Measurements from ENCODE around the gene SUMF1.

The SUMF1 gene

DNA sequence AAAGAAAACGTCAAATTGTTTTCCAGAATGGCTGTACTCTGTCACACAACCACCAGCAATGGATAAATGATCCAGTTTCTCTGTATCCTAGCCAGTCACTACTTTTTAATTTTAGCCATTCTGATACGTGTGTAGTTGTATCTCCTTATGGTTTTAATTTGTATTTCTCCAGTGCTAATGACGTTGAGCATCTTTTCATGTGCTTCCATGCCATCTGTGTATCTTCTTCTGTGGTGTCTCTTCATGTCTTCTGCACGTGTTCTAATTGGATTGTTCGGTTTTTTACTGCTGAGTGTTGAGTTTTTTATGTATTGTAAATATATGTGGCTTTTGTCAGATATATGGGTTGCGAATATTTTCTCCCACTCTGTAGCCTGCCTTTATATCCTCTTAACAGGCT, 81.9 kb downstream of the SUMF1 start:
- DNase-seq (ENCODE audit: low spot score), result no peak

DNA sequence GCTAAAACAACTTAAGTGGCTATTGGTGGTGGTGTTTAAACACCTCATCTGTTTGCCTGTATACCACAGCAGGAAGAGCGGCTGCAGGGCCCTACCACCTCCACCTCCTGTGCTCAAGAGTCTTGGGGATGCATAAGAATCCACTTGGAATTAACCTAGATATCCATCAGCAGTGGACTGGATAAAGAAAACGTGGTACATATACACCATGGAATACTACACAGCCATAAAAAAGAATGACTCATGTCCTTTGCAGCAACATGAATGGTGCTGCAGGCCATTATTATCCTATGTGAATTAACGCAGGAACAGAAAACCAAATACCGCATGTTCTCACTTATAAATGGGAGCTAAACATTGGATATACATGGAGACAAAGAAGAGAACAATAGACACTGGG, 87.1 kb downstream of the SUMF1 start:
- DNase-seq (ENCODE audit: low spot score), result no peak

DNA sequence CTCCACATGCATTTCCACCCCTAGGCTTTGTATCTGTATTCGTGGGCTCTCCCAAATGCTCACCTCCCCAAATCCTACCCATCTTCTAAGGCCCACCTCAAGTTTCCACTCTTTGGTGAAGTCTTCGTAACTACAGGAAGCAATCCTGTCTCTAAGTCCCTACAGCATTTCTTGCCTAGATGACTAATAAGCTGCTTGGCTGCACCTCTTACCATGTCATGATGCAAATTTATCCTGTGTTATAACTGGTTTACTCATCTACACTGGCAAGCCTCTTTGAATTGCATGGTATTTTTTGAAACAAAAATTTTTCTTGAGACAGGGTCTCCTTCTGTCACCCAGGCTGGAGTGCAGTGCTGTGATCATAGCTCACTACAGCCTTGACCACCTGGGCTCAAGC, 90.6 kb downstream of the SUMF1 start:
- DNase-seq (ENCODE audit: low spot score), result peak; percentile 19

DNA sequence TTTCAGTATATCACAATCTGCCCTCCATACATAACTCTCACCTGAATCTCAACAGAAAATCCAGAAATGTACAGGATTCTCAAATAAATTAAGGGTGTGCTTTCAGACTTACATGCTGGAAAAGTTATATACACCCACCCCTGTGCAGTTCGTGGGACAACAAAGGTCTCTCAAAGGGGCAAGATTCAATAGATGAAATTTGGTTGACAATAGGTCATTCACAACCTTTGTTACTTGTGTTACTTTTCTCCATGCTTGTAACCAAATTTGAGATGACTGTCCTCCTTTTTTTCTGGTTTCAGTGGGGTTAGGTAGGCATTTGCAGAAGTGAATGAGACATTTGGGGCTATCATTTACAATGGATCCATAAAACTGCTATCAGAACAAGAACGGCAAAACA, 91.2 kb downstream of the SUMF1 start:
- DNase-seq (ENCODE audit: low spot score), result no peak

DNA sequence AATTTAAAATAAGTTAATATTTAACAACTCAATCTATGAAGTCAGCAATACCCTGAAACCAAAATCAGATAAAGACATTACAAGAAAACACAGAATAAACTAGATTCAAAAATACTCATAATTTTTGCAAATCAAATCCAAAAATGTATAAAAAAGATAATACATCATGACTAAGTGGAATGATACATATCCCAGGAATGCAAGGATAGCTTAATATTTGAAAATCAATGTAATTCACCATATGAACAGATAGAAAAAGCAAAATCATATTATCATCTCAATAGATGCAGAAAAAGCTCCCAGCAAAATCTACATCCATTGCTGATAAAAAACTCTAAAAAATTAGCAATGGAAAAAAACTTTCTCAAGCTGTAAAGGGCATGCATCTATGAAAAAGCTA, 93.4 kb downstream of the SUMF1 start:
- no peak for DNase-seq (ENCODE audit: low spot score)

DNA sequence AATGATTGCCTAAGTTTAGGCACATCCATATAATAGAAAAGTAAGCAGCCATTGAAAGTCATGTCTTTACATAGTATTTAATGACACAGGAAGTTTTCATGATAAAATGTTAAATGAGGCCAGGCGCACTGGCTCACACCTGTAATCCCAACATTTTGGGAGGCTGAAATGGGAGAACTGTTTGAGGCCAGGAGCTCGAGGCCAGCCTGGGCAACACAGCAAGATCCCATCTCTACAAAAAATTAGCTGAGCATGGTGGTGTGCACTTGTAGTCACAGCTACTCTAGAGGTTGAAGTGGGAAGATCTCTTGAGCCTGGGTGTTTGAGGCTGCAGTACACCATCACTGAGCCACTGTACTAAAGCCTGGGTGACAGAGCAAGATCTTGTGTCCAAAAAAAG, 104.5 kb downstream of the SUMF1 start:
- no peak for DNase-seq (ENCODE audit: low spot score)

DNA sequence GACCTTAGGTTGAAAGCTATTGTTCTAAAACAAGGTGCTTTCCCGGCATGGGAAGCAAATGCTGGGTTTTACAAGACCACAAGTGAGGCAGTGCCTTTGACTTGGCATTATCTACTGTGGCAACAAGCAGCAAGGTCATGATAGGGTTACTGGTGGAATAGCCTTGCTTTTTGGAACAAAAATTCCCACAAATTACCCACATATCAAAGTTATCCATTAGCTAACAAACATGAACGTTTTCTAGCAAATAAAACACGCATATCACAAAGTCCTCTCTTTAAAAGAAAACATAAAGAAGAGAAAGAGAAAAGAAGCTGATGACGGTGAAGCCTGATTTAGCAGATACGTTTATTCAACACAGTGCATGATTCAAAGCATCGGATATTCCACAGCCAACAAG, 106.3 kb downstream of the SUMF1 start:
- DNase-seq (ENCODE audit: low spot score), result no peak

DNA sequence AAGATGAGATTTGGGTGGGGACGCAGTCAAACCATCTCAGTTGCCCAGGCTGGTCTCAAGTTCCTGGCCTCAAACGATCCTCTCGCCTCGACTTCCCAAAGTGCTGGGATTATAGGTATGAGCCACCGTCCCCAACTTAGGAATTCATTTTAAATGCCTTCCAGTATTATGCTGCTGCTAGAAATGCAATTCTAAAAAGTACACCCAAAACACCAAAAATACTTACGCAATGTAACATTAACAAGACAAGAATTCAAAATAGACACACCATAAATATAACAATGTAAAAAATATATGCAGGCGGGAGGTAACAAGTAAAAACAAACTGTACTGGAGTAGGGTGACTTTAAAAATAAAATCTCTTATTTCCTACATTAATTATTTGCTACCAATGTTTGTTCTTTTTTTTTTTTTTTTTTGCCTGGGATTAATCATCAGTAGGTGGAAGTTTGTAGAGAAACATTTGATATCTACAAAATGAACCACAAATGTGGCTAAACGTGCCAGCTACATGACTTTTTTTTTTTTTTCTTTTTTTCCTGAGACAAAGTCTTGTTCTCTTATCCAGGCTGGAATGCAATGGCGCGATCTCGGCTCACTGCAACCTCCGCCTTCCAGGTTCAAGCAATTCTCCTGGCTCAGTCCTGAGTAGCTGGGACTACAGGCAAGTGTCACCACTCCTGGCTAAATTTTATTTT, 107.1 kb downstream of the SUMF1 start:
- no peak for DNase-seq (ENCODE audit: low spot score)

DNA sequence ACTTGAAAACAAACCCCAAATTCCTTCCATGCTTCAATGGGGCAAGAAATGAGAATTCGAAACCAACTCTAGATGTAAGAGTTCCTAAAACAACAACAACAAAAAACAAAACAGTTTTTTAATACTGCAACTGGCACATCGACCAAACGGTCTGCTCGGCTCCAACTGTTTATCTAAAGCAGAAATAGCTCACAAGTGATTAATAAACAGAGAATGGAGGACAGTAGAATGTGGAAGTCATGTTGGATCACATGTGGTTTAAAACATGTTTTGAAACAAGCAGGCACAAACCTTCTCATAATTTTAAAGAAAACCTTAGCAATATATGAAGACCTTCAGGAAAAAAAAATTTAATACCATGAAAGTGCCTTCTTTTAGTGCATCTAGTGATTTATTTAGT, 108.8 kb downstream of the SUMF1 start:
- DNase-seq (ENCODE audit: low spot score), result no peak

DNA sequence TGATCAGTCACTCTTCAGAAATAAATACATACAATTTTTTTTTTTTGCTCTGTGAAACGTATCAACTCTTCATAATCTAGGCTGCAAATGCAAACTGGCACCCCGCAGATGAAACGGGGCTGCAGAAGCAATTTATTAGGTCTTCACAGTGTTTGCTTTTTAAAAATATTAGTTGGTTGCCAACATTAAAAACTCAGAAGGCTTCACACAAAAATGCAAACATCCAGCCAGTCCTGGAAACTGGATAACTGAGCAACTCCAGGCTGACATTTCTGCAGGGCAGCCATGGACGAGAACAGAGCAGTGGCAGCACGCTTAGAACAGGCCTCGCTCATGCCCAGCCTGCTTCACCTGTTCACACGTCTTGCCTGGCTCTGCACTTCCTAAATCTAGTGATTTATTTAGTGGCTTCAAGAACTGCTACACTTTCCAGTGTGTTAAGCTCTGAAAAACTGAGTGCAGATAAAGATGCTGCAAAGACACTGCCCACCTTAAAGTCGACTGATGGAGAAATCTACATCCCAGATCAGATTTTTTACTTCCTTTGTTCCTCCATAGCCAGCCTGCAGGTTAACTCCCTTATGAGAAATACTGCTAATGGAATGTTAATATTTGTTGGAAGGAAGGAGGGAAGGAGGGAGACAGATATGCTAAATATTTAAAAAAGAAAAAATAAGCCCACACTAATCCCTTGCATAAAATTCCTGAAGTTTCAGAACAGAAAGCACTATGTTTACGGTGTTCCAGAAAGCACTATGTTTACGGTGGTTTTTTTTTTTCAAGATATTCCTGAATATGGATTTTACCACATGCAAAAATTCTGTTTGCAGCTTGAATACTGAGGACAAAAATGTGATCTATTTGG, 110.3 kb downstream of the SUMF1 start:
- DNase-seq (ENCODE audit: low spot score), result no peak

DNA sequence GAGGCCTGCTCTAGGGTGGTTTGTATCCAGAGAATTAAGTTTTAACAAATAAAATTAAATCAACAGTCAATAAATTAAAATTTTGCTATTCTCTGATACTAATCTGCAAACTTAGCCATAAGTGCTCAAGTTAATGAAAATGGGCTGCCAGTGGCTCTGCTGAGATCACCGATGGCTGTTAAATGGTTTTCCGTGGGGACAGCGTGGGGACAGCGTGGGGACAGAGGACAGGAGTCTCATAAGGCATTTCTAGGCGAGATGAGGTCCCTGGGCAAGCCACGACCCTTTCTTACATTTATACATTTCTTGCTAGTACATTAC, 110.9 kb downstream of the SUMF1 start:
- no peak for DNase-seq (ENCODE audit: low spot score)

DNA sequence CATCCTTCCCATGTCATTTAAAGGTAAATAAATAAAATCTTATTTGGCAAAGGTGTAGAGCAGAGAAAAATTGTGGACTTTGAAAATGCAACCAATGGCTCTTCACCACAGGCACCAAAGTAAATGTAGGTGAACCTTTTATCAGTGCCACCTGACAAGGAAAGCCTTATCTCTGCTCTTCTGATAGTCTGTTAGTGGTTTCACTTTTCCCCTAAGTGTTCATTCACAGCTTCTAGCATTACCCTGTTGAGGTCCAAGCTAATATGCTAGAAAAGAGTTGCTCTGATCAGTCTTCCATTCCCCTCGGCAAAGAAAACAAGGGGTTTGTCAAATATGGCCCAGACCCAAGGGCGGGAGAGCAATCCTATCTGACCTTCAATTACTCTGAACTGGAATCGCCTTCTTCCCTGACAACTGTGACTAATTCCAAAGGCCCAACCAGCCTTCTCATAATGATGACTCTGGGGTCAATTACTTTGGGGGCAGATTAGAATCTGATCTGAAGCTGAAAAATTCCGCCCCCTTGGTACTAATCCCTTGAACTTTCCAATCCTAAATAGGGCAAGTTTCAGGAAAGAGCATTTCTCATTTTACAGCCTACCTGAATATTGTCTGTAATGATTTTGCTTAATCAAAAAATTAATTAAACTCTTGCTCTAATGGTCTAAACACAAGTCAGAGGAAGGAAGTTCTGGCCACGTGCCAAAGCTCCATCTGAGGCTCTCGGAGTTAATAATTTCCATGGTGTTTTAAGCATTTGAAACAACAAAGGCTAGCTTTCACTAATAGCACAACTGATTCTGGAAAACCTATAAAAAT, 111.5 kb downstream of the SUMF1 start:
- DNase-seq (ENCODE audit: low spot score), result no peak

DNA sequence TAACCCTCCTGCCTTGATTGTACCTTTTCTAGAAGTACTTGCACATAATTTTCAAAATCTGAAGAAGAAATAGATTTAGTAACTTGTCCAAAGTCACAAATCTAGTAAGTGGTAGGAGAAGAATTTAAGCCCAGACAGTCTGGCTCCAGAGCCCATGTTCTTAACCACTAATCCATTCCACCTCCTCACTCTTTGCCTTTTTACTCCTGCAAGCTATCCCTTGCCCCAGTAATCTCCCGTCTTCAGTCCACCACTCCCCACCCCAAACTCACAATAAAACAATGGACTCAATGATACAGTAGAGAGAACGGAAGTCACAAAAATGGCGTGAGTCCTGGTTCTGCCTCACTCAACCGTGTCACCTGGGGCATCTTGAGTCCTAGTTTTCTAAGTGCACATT, 115.2 kb downstream of the SUMF1 start:
- DNase-seq (ENCODE audit: low spot score), result peak; percentile 22

DNA sequence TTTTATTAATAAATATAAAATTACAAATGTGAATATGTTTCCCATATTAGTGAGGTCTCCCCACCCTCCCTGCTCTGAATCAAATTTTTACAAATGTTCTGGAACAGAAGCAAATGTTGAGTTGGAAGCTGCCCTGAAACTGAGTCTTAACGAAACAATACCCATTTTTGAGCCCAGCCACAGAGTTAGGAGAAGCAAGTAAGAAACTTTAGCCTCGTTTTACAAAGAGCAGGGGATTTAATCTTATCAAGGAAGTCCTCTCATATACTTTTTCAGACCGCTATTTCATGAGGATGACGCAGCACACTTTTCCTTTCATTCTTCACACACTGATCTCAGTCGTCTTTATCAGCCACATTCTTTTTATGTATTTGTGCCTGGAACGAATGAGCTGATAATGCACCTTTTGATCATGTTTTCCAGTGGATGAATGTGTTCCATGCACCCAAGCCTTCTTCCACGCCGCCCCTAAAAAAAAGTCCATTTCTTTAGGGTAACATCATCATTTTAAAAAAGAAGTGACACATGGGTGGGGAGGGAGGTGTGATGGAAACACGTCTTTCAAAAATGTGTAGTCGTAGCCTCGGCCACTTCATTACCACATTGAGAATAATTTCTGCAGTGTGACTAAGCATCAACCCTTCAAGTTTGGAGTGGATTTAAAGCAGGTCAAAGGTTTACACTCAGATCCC, 115.8 kb downstream of the SUMF1 start:
- DNase-seq (ENCODE audit: low spot score), result peak; percentile 51

DNA sequence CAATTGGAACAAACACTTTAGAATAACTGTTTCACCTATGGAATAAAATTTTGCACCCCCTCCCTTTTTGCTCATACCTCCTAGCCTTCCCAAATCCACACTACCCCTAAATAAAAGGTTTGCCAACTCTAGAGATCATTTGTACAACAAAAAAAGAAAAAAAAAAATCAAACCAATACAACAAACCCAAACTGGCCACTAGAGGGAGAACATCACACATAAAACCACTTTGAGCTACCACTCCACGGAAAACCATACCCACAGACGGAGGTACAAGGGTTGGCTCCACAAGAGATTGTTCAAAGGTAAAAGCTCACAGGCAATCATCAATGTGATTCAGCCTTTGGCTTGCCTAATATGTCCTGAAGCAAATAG, 116.3 kb downstream of the SUMF1 start:
- peak; percentile 76 for DNase-seq (ENCODE audit: low spot score)

DNA sequence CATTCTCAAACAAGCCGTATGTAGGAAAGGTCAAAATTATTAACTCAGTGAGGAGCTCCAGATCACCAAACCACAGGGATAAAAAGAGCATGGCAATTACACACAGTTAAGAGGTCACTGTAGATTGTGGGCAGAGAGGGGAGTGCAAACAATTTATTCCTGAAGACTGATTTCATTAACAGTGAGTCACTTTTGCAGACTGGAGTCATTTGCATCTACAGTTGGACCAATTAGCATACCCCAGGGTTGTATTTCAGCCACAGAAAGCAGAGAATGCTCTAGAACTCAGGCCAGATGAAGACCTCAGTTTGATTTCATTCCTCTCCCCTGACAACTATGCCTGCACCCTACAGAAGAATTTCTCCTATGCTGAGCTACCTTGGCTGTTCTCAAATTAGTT, 123.8 kb downstream of the SUMF1 start:
- peak; percentile 76 for DNase-seq (ENCODE audit: low spot score)

DNA sequence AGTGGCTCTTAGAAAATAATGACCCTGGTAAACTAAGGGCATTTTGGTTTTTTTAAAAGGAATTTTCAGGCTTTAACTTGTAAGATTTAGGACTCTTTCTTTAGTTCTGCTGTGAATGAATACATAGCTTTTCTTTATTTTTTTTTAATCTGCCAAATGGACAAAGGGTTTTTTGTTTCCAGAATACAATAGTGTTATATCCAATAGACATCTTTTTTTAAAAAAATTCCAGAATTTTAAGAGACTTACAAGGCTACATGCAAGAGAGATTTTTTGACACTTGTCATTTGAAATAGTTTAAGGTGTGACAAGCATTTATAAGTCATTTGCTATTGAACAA, 125.8 kb downstream of the SUMF1 start:
- no peak for DNase-seq (ENCODE audit: low spot score)

DNA sequence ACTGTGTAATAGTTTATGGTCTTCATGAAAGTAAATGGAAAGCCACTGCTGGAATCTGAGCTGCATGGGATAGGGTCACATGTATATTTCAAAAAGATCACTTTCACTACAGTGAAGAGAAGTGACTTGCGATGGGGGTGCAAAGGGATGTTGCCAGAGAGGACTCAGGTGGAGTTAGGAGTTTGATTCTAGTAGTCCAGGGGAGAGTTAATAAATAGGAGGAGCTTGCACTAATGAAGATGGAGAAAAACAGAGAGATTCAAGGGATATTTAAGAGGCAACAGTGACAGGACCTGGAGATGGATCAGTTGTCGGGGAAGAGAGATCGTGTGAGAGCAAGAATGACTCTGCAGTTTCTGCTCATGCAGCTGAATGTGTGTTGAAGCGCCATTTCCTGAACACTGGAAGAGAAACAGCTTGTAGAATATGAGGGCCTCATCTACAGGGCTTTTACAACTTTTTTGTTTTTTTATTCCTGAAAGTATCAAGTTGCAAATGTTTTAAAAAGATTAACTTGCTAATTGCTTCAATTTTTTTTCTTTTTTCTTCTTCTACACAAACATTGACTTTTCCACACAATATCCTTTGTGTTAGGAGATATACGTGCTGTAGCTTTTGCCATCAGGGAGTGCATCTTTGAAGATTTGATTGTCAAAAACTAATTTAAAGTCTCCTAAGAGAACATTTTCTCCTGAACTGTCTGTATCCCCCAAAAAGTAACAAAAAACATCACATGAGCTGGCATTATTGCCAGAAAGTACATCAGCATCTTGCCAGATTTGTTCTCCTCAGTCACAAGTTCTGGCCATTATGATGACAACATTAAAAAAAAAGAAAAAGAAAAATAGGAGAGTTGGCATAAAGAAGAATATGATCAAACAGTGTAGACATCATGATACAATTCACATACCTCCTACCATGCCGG, 126.4 kb downstream of the SUMF1 start:
- DNase-seq (ENCODE audit: low spot score), result no peak

DNA sequence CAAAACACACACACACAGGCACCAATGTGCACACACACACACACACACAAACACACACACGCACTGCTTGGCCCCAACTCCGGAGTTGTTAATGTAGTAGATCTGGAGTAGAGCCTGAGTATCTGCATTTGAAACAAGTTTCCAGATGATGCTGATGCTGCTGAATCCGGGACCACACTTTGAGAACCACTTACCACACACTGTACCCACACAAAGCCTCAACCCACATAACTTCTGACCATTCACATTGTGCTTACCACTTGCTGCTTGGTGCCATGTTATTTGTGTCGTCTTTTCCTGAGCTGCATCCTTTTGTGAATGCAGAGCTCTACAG, 127.0 kb downstream of the SUMF1 start:
- DNase-seq (ENCODE audit: low spot score), result no peak

DNA sequence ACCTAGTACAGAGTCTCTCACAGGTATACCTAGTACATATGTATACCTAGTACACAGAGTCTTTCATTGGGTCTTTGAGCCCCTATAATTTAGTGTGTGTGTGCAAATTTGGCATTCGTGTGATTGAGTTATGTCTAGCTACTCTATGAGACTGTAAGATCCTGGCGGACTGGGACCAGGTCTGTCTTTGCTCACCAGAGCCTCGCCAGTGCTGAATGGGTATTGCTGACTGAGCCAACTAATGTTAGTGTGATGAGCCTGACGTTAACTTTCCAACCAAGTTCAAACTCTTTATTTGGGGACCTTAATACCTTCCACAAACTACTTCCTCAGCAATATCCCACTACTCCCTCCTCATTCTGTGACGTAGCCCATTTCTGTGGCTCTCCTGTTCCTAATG, 128.3 kb downstream of the SUMF1 start:
- DNase-seq (ENCODE audit: low spot score), result no peak

DNA sequence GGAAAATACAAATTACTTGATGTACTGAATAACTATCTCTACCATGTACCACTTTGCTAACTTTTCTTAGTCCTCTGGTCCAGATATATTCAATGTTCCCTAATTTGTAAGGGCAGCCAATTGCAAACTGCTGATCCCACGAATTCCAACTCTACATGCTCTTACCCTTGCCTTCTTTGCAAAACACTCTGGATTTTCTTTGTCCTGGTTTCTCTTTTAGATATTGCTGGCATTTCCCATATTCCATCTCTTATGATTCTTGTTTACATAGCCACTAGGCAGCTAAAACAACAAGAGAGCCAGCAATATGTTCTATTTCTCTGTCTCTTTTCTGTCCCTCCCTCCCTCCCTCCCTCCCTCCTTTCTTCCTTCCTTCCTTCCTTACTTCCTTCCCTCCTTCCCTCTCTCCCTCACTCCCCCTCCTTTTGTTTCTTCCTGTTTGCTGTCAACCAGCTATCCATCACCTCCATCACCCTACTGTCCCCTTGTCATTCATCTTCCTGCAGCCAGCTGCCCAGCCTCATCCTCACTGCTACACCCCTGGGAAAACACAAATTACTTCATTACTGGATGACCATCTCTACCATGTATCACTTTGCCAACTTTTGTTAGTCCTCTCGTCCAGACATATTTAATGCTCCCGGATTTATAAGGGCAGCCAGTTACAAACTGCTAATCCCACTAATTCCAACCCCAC, 130.1 kb downstream of the SUMF1 start:
- DNase-seq (ENCODE audit: low spot score), result no peak
